Measurements from ENCODE around the gene CREBL2.
"Not testable (repeated sequence)": the region's sequence is repeated elsewhere in the genome, so short reads cannot be mapped to it uniquely, and the experiment has no call there.

The CREBL2 gene

GRCh38 chr12:12587878-12588277 lies 23.8 kb upstream of the CREBL2 start:
- TF ChIP-seq CTCF (IDR thresholded peaks at IDR 0.05; ENCODE audit: insufficient read depth, low read depth, low read length, missing control alignments), result no peak

GRCh38 chr12:12588436-12588835 lies 23.2 kb upstream of the CREBL2 start:
- not testable (repeated sequence) for DNase-seq (ENCODE audit: low read depth); H3K4me3 ChIP-seq (ENCODE audit: low read length)

More at GRCh38 chr12:12587878-12588277, 23.8 kb upstream of the CREBL2 start:
- no peak for DNase-seq (ENCODE audit: low read depth)
- H3K4me3 ChIP-seq (ENCODE audit: low read length), result no peak overlapping the region

GRCh38 chr12:12590961-12591360 lies 20.7 kb upstream of the CREBL2 start:
- no peak overlapping the region for H3K4me3 ChIP-seq (ENCODE audit: low read length)
- no peak for TF ChIP-seq CTCF (IDR thresholded peaks at IDR 0.05; ENCODE audit: insufficient read depth, low read depth, low read length, missing control alignments)
- DNase-seq (ENCODE audit: low read depth), result peak; percentile 29

DNA sequence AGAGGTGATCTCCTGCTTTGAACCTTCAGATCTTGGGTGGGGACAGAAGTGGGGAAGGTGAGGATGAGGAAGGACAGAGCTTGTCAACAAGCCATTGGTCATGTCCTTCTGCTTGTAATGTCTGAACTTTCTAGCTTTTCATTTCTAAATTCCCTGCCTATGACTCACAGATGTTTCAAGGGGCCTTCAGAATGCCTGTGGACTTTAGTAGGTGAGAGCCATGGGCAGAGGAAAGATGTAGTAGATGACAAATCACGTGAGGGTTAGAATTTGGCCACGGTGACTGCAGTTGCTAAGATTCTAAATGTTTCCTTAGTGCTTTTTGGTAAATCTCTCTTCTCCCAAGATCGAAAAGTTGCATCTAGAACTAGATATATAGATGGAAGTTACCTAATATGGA lies 18.7 kb upstream of the CREBL2 start:
- no peak overlapping the region for H3K4me3 ChIP-seq (ENCODE audit: low read length)
- no peak for TF ChIP-seq CTCF (IDR thresholded peaks at IDR 0.05; ENCODE audit: insufficient read depth, low read depth, low read length, missing control alignments)
- no peak for DNase-seq (ENCODE audit: low read depth)

GRCh38 chr12:12595929-12596328 lies 15.7 kb upstream of the CREBL2 start:
- not testable (repeated sequence) for DNase-seq (ENCODE audit: low read depth); H3K4me3 ChIP-seq (ENCODE audit: low read length)

GRCh38 chr12:12596598-12596997 lies 15.1 kb upstream of the CREBL2 start:
- DNase-seq (ENCODE audit: low read depth); H3K4me3 ChIP-seq (ENCODE audit: low read length): not testable (repeated sequence)

- no peak overlapping the region for H3K4me3 ChIP-seq (ENCODE audit: low read length)
- TF ChIP-seq CTCF (IDR thresholded peaks at IDR 0.05; ENCODE audit: insufficient read depth, low read depth, low read length, missing control alignments), result no peak
- DNase-seq (ENCODE audit: low read depth), result no peak
These were observed 12.8 kb upstream of the CREBL2 start for GRCh38 chr12:12598864-12599263.

- no peak for TF ChIP-seq CTCF (IDR thresholded peaks at IDR 0.05; ENCODE audit: insufficient read depth, low read depth, low read length, missing control alignments)
- DNase-seq (ENCODE audit: low read depth), result no peak
- H3K4me3 ChIP-seq (ENCODE audit: low read length), result no peak overlapping the region
These were observed 11.7 kb upstream of the CREBL2 start for GRCh38 chr12:12599750-12600643.
